GM06990 (cell line): ENCODE data around the gene OBSCN.
"Not testable (repeated sequence)": the region's sequence is repeated elsewhere in the genome, so short reads cannot be mapped to it uniquely, and the experiment has no call there.

Experiments
- DNase-seq: peaks from one replicate; pipeline ENCODE4 v3.0.0-alpha.2; 2011; ENCODE audit not compliant: insufficient read length; ENCODE audit errors: extremely low read depth
- H3K27me3 ChIP-seq: replicated peaks from 2 replicates; pipeline ENCODE4 v1.6.0; 2011; ENCODE audit warnings: low read length; ENCODE audit not compliant: control insufficient read depth, insufficient read depth
- H3K36me3 ChIP-seq: 2 replicates; pipeline ENCODE4 v1.5.1; 2011; ENCODE audit warnings: low read length; ENCODE audit not compliant: control insufficient read depth, insufficient read depth
- H3K4me3 ChIP-seq: replicated peaks from 2 replicates; pipeline ENCODE4 v1.5.1; 2011; ENCODE audit warnings: low read depth, mild to moderate bottlenecking, control low read depth, low read length
- CTCF ChIP-seq: IDR thresholded peaks from 2 replicates; pipeline ENCODE4 v1.5.1; 2011; ENCODE audit warnings: low read length, control low read depth, mild to moderate bottlenecking, inconsistent platforms; ENCODE audit not compliant: insufficient read depth, poor library complexity, severe bottlenecking

OBSCN gene

GRCh38 chr1:228245111-228245510 is 37.3 kb downstream of the OBSCN start:
- no peak for DNase-seq
- no peak for TF ChIP-seq CTCF
- Histone ChIP-seq H3K27me3 (no peaks in the 10 kb centered on the region), H3K36me3 (no peaks in the 10 kb centered on the region), H3K4me3 (no peak overlapping the region)

DNA sequence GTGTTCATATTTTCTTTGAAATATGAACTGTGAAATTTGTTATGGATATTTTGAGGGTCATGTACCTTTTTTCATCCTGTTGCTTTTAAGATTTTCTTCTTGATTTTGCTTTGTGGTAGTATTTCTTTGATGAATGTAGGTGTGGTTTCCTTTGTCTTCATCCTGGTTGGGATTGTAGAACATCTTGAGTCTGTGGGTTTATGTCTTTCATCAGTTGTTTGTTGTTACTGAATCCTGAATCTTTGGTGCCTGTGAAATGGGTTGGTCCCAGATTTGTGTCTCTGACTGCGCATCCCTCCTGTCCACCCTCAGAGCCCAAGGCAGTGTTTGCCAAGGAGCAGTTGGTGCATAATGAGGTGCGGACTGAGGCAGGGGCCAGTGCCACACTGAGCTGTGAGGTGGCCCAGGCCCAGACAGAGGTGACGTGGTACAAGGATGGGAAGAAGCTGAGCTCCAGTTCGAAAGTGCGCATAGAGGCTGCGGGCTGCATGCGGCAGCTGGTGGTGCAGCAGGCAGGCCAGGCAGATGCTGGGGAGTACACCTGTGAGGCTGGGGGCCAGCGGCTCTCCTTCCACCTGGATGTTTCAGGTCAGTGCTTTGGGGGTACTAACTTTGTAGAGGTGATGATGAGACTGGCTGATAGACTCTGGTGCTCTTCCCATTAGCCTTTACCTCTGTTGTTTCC is 38.5 kb downstream of the OBSCN start:
- H3K27me3 ChIP-seq, result no peaks in the 10 kb centered on the region
- no peak for TF ChIP-seq CTCF
- no peak for DNase-seq
- no peaks in the 10 kb centered on the region for H3K36me3 ChIP-seq
- no peak overlapping the region for H3K4me3 ChIP-seq

- TF ChIP-seq CTCF, result no peak
- no peak for DNase-seq
- Histone ChIP-seq H3K27me3 (no peaks in the 10 kb centered on the region), H3K4me3 (no peak overlapping the region), H3K36me3 (no peaks in the 10 kb centered on the region)
Measured at GRCh38 chr1:228249513-228250305, 41.9 kb downstream of the OBSCN start.

GRCh38 chr1:228252476-228252875 is 44.6 kb downstream of the OBSCN start:
- not testable (repeated sequence) for H3K27me3 ChIP-seq, DNase-seq, H3K4me3 ChIP-seq, H3K36me3 ChIP-seq

DNA sequence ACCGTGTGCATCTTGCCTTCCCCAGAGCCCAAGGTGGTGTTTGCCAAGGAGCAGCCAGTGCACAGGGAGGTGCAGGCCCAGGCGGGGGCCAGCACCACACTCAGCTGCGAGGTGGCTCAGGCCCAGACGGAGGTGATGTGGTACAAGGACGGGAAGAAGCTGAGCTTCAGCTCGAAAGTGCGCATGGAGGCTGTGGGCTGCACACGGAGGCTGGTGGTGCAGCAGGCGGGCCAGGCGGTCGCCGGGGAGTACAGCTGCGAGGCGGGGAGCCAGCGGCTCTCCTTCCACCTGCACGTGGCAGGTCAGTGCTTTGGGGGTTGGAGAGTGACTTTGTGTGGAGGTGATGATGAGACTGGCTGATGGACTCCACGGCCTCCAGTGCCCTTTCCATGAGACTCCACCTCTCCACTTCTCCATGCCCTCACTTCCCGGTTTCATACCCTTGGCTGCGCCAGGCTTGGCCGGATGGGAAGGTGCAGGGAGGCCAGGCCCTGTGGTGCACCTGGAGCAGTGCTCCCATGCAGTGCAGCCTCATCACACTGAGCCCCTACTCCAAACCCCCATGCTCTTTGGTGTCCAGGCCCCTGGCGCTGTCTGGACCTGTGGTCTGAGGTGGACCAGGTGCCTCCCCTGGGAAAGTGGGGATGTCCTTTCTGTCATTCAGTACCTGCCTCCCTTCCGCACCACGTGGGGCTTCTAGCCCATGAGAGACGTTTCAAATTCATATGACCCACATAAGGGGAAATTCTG is 49.0 kb downstream of the OBSCN start:
- no peak for DNase-seq
- Histone ChIP-seq H3K27me3 (no peaks in the 10 kb centered on the region), H3K36me3 (no peaks in the 10 kb centered on the region), H3K4me3 (no peak overlapping the region)
- TF ChIP-seq CTCF, result no peak

DNA sequence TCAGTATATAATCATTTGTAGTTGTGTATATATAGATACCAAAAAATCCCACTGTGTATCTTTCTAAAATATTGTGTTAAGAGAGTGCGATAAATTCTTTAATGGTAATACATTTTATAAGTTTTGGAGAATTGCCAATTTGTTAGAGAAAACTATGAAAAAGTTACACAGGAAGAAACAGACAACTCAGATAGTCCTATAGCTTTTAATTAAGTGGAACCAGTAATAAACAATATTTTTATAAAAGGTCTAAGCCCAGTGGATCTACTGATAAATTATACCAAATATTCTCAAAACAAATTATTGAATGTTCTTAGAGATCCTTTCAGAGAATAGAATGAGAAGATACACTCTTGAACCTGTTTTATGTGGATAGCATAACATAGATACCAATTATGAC is 50.6 kb downstream of the OBSCN start:
- H3K36me3 ChIP-seq, result no peaks in the 10 kb centered on the region
- no peak for TF ChIP-seq CTCF
- DNase-seq, result no peak

More for the DNA sequence above, 50.6 kb downstream of the OBSCN start:
- no peak overlapping the region for H3K4me3 ChIP-seq
- no peaks in the 10 kb centered on the region for H3K27me3 ChIP-seq
